ENCODE data around the gene RPS6KA2.
"Not testable (repeated sequence)": the region's sequence is repeated elsewhere in the genome, so short reads cannot be mapped to it uniquely, and the experiment has no call there.

The RPS6KA2 gene

DNA sequence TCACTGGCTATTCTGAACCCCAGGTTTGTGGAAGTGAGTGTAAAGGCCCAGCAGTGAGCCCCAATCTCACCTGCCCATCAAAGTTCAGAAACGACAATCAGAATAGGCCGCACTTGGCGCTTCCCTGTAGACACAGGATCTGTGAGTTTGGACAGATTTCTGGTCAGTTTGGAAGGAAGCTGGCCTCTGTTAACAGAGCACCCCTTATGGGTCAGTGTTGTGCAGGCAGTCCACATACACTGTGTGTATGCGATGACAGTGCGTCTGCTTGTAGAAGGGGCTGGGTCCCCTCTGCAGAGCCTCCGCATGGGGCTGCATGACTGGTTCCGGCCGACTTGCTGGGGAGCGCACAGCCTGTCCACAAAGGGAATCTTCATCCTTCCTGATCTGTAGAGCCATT is 240.9 kb downstream of the RPS6KA2 start:
- DNase-seq (ENCODE audit: insufficient read length, low spot score): no peak
- TF ChIP-seq POLR2A (IDR thresholded peaks at IDR 0.05; ENCODE audit: low read depth, low read length): no peak
- no peak for FAIRE-seq

- not testable (repeated sequence) for FAIRE-seq; DNase-seq (ENCODE audit: insufficient read length, low spot score)
These were observed 243.2 kb downstream of the RPS6KA2 start for GRCh38 chr6:166383802-166384363.

DNA sequence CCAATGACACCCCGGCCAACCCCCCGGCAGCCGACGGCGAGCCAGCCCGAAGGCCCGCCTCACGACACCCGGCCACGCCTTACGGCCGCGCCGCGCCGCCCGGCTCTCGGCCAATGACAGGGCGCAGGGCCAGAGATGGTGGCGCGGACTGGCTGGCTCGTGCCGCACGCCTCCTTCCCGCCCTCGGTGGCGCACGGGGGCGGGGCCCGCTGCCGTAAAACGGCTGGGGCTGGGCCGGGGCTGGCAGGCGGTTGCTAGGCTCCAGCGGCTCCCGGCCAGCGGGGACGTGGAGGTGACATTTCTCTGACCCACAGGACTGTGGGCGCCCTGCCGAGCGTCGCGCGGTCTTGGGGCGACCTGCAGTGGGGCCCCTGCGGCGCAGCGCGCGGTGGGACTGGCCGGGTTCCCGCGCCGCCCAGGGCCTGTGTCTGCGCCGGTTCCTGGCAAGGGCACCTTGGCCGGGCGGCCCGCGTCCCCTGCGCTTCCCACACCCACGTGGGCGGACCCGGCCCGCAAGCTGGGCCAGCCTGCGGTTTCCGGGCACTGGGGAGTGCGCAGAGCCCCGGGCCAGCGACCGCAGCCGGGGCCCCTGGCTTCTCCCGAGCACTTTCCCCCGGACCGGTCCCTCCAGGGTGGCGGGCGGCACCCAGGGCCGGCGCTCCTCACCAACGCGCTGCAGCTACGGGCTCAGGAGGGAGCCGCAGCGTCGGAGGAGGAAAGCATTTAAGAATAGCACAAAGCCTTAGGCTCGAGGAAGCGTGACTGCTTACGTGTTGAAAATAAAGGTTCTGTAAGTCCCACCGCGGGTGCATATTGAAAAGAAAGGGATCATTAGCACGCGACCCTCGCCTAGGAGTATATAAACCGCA is 243.9 kb downstream of the RPS6KA2 start, which contains the start of gene MPC1:
TSS of gene MPC1 (minus strand) at position 8 of the 869 bp plus-strand sequence. CDS start 64 bp downstream, outside the sequence.
- peak; percentile 76 for TF ChIP-seq POLR2A (IDR thresholded peaks at IDR 0.05; ENCODE audit: low read depth, low read length)
- DNase-seq (ENCODE audit: insufficient read length, low spot score) (peak; percentile 79), FAIRE-seq (no peak)

DNA sequence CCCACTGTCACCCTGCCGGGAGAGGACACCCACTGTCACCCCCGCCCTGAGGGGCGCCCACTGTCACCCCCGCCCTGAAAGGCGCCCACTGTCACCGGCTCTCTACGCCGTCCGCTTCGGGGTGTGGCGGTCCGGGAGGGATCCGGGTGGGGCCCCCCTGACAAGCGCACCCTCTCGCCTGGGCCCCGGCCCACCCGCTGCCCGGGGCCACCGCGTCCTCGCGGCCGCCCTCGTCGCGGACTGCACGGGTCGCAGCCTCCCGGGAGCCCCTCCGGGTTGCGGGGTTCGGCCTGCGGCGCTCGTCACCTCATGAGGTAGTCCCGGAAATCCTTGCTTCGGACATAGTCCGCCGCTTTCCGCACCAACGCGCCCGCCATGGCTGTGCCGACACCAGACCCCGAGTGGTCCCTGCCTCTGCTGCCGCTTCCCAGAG is 244.5 kb downstream of the RPS6KA2 start:
- FAIRE-seq (no peak), DNase-seq (ENCODE audit: insufficient read length, low spot score) (no peak)
- TF ChIP-seq POLR2A (IDR thresholded peaks at IDR 0.05; ENCODE audit: low read depth, low read length): peak; percentile 62

- TF ChIP-seq POLR2A (IDR thresholded peaks at IDR 0.05; ENCODE audit: low read depth, low read length): no peak
- DNase-seq (ENCODE audit: insufficient read length, low spot score): peak; percentile 34
- no peak for FAIRE-seq
These were observed 245.1 kb downstream of the RPS6KA2 start for GRCh38 chr6:166381733-166382499.

DNA sequence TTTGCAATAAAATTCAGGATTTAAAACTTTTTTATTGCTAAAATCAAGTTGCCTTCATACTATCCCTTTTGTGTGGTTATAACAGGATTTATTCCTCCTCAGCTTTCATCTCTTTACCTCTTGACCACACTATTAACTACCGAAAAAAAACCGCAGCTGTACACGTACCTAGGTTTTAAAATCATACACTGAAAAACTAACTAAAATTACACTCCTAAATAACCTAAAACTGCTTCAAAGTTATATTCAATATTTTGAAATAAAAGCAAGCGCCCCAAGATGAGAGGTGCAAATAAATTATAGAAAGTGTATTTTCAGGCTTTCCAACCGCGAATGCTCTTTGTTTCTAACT is 245.7 kb downstream of the RPS6KA2 start:
- no peak for TF ChIP-seq POLR2A (IDR thresholded peaks at IDR 0.05; ENCODE audit: low read depth, low read length)
- DNase-seq (ENCODE audit: insufficient read length, low spot score) (no peak), FAIRE-seq (no peak)

DNA sequence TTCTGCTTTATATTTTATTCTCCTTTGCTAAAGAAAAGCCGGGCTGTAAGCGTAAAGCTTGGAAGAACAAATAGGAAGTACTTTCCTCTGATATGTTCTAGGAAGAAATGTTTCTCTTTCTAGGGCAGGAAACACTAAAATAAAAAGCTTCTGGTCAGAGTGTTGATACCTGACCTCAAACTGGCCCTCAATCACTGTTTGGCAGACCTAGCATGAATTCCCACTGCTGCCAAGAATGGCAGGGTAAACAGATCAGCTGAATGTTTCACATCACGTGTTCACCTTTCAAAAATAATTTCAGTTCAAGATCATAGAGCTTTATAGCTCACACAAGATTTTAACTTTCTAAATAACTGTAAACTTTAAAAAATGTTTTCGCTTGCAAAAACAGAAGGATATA is 247.3 kb downstream of the RPS6KA2 start:
- TF ChIP-seq POLR2A (IDR thresholded peaks at IDR 0.05; ENCODE audit: low read depth, low read length): no peak
- FAIRE-seq: no peak
- no peak for DNase-seq (ENCODE audit: insufficient read length, low spot score)

GRCh38 chr6:166379103-166379586 is 247.9 kb downstream of the RPS6KA2 start:
- no peak for TF ChIP-seq POLR2A (IDR thresholded peaks at IDR 0.05; ENCODE audit: low read depth, low read length)
- no peak for DNase-seq (ENCODE audit: insufficient read length, low spot score)
- FAIRE-seq: no peak

DNA sequence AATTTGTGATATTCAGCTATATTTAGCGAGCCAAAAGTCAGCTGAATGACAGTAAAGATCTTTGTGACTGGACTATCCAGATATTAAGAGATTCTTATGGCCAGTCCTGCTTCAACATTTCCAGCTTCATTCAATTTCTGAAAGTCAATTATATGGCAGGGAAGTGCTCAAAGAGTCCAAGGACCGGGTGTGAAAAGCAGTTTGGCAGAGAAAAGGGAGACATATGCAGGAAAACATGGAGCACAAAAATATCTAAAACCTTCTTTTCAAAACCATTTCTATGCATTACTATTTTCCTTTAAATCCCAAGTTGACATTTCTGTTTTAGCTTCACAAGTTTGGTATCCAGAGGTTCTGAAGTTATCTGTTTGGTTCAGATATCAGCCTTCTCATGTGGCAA is 249.3 kb downstream of the RPS6KA2 start:
- no peak for TF ChIP-seq POLR2A (IDR thresholded peaks at IDR 0.05; ENCODE audit: low read depth, low read length)
- FAIRE-seq (no peak), DNase-seq (ENCODE audit: insufficient read length, low spot score) (no peak)

- TF ChIP-seq POLR2A (IDR thresholded peaks at IDR 0.05; ENCODE audit: low read depth, low read length): no peak
- DNase-seq (ENCODE audit: insufficient read length, low spot score) (no peak), FAIRE-seq (no peak)
These were observed 252.0 kb downstream of the RPS6KA2 start for GRCh38 chr6:166375013-166375412.

DNA sequence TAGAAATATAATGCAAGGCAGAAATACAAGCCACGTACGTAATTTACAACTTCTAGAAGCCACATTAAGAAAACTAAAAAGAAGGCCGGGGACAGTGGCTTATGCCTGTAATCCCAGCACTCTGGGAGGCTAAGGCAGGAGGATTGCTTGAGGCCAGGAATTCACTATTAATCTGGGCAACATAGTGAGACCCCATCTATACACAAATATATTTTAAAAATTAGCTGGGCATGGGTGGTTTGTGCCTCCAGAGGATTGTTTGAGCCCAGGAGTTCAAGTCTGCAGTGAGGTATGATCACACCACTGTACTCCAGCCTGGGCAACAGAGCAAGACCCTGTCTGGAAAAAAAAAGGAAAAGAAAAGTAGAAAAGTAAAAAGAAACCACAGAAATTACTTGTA is 256.6 kb downstream of the RPS6KA2 start:
- FAIRE-seq: no peak

GRCh38 chr6:166369782-166370181 is 257.3 kb downstream of the RPS6KA2 start:
- FAIRE-seq (no peak), DNase-seq (ENCODE audit: insufficient read length, low spot score) (no peak)
- no peak for TF ChIP-seq POLR2A (IDR thresholded peaks at IDR 0.05; ENCODE audit: low read depth, low read length)

More for the DNA sequence above, 256.6 kb downstream of the RPS6KA2 start:
- no peak for DNase-seq (ENCODE audit: insufficient read length, low spot score)
- no peak for TF ChIP-seq POLR2A (IDR thresholded peaks at IDR 0.05; ENCODE audit: low read depth, low read length)

DNA sequence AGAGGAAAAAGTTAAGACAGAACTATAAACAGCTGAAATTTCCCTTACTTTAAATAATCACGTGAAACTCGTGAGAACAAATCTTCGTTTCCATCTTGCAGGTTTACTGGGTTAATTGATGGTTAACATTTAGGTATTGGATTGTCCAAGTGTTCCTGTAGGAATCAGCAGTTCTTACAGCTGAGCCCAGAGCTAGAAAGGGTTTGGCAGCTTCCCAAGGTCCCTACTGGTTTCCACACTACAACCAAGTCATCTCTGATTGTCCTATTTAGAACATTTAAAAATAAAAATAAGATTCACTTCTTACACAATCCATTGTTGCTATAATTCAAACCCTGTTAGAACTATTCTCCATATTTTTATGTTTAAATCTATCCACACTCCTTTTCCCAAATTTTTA is 260.1 kb downstream of the RPS6KA2 start:
- FAIRE-seq: no peak

GRCh38 chr6:166365806-166366205 is 261.2 kb downstream of the RPS6KA2 start:
- no peak for DNase-seq (ENCODE audit: insufficient read length, low spot score)
- FAIRE-seq: no peak
- no peak for TF ChIP-seq POLR2A (IDR thresholded peaks at IDR 0.05; ENCODE audit: low read depth, low read length)

More for the DNA sequence above, 260.1 kb downstream of the RPS6KA2 start:
- no peak for DNase-seq (ENCODE audit: insufficient read length, low spot score)
- no peak for TF ChIP-seq POLR2A (IDR thresholded peaks at IDR 0.05; ENCODE audit: low read depth, low read length)
